ENCODE data around the gene SUPT20HL1. TPM values are rescaled to one million over a fixed set of nuclear protein-coding genes. Genes with fewer than 3 reads are reported as not detected.

SUPT20HL1 gene
- total RNA-seq, 2 experiments from 2014 or later = not detected

DNA sequence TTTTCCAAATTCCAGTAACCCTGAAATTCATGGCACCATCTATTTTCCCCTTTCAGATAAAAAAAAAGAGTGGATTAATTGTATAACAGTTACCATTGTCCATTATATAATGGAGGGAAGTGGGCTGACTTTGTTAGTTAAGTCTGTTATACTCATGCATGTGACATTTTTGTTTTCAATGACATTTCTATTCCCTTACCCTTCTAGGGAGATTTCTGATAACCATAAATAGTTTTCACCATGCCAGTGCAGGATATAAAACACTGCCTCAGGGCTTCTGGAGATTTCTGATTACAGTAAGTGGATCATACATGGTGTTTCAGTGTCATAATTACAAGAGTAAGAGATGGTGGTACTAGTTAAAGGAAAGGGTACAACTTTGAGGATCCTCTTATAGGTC lies 45.5 kb downstream of the SUPT20HL1 start:
- no peak overlapping the region for H3K4me2 ChIP-seq (ENCODE audit: low read length)
- no peak overlapping the region for H3K4me3 ChIP-seq (ENCODE audit: low read depth, low read length, poor library complexity, severe bottlenecking)
- H3K27ac ChIP-seq (ENCODE audit: low read depth, low read length, poor library complexity, severe bottlenecking) = no peak overlapping the region
- no peaks in the 10 kb centered on the region for H3K4me1 ChIP-seq (ENCODE audit: insufficient read depth, low read length, poor library complexity, severe bottlenecking)
- no peak overlapping the region for H2AFZ ChIP-seq (ENCODE audit: low read length)
- TF ChIP-seq, protein P1, sequence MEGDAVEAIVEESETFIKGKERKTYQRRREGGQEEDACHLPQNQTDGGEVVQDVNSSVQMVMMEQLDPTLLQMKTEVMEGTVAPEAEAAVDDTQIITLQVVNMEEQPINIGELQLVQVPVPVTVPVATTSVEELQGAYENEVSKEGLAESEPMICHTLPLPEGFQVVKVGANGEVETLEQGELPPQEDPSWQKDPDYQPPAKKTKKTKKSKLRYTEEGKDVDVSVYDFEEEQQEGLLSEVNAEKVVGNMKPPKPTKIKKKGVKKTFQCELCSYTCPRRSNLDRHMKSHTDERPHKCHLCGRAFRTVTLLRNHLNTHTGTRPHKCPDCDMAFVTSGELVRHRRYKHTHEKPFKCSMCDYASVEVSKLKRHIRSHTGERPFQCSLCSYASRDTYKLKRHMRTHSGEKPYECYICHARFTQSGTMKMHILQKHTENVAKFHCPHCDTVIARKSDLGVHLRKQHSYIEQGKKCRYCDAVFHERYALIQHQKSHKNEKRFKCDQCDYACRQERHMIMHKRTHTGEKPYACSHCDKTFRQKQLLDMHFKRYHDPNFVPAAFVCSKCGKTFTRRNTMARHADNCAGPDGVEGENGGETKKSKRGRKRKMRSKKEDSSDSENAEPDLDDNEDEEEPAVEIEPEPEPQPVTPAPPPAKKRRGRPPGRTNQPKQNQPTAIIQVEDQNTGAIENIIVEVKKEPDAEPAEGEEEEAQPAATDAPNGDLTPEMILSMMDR (conservative IDR thresholded peaks at IDR 0.05; ENCODE audit: low read length) = no peak
- TF ChIP-seq EZH2phosphoT487 (IDR thresholded peaks at IDR 0.05; ENCODE audit: borderline replicate concordance, low read depth, low read length) = no peak
- CTCF ChIA-PET (ENCODE audit: unreplicated experiment) = no interaction called here
- no peaks in the 10 kb centered on the region for H4K20me1 ChIP-seq (ENCODE audit: insufficient read depth, low read length)
- POLR2A ChIA-PET = no interaction called here
- intact Hi-C loops (cut with micrococcal nuclease; ENCODE audit: unreplicated experiment) = no loop called here
- DNase-seq (ENCODE audit: low spot score) = no peak
- no peaks in the 10 kb centered on the region for H3K79me2 ChIP-seq (ENCODE audit: insufficient read depth, low read depth, low read length)
- H3K36me3 ChIP-seq (ENCODE audit: insufficient read depth, low read length) = no peaks in the 10 kb centered on the region
- H3K9me2 ChIP-seq (ENCODE audit: insufficient read depth, low read length) = no peaks in the 10 kb centered on the region
- BruUV-seq (replicated peaks) = no TSS peak
- no peaks in the 10 kb centered on the region for H3K9me3 ChIP-seq (ENCODE audit: low read length)

Other genes with a start within 250 kb of the SUPT20HL1 start
- gene ZFX, start 210.9 kb upstream of the SUPT20HL1 start, total RNA-seq (2014; rRNA removed; shearing (Covaris generic)) = 18.1 and 20.0 TPM in 2 replicates
- gene ZFX, start 210.9 kb upstream of the SUPT20HL1 start, total RNA-seq (2022) = 34.8 and 37.6 TPM in 2 replicates
- not detected in 2 replicates for gene SUPT20HL2, start 46.6 kb upstream of the SUPT20HL1 start, total RNA-seq (2014; rRNA removed; shearing (Covaris generic))
- not detected in 2 replicates for gene SUPT20HL2, start 46.6 kb upstream of the SUPT20HL1 start, total RNA-seq (2022)
- 22.6 and 24.5 TPM in 2 replicates for gene PDK3, start 104.6 kb downstream of the SUPT20HL1 start, total RNA-seq (2014; rRNA removed; shearing (Covaris generic))
- gene PDK3, start 104.6 kb downstream of the SUPT20HL1 start, total RNA-seq (2022) = 32.2 and 35.1 TPM in 2 replicates

All from OCI-LY7 (cell line).